HG03159 (cell line): Measurements from ENCODE around the gene NAALADL2.
"Not testable (repeated sequence)": the region's sequence is repeated elsewhere in the genome, so short reads cannot be mapped to it uniquely, and the experiment has no call there.

Experiments used
- ATAC-seq: cut with Tn5 transposase; IDR thresholded peaks from one replicate; pipeline ENCODE4 v1.9.1; 2021; ENCODE audit warnings: mild to moderate bottlenecking, moderate library complexity; ENCODE audit not compliant: unreplicated experiment

Gene NAALADL2

DNA sequence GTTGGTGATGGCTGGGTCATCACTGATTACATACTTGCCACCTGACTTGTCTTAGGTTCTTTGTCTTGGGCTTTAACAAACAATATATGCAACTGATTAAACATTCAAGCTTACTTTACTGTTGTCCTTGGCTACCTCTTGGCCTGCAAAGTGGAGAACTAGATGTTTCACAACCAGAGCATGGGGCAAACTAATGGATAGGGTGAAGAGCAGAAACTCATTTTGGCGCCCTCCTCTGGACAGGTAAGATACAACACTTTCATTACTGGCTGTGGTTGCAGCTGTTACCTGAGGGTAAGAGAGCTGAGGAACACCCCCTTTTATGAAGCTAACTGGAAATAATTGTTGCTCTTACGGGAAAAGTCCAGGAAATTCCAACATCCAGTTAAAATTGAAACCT is 262.1 kb downstream of the NAALADL2 start:
- no peak for ATAC-seq

DNA sequence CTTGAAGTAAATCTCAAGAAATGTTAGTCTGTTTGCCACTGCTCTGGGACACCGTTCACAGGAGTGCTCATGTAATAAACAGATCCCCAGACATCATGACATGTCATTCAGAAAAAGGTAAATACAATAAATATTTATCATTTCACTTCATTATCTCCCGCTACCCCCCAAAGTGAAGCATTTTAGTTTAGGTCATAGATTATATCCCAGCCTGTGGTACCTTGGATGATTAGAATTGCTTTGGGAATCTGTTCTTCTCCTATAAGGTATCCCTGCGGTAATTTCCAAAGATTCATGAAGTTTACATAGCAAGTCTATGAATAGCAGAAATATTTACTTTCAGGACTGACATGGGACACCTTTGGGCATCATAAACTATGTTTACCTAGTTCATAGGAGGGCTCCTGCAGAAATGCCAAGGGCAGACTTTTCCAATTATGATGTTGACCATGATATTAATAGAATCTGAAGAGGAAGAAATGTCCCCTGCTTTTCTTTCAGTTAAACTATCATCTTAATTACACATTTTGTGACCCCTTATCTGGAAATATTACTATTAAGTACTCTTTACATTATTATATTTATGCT is 268.0 kb downstream of the NAALADL2 start:
- ATAC-seq: no peak

GRCh38 chr3:175129126-175129525 is 270.0 kb downstream of the NAALADL2 start:
- no peak for ATAC-seq

GRCh38 chr3:175129571-175129970 is 270.4 kb downstream of the NAALADL2 start:
- ATAC-seq: no peak

DNA sequence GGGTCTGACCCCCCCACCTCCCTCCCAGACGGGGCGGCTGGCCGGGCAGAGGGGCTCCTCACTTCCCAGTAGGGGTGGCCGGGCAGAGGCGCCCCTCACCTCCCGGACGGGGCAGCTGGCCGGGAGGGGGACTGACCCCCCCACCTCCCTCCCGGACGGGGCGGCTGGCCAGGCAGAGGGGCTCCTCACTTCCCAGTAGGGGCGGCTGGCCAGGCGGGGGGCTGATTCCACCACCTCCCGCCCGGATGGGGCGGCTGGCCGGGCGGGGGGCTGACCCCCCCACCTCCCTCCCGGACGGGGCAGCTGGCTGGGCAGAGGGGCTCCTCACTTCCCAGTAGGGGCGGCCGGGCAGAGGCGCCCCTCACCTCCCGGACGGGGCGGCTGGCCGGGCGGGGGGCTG is 272.7 kb downstream of the NAALADL2 start:
- not testable (repeated sequence) for ATAC-seq

DNA sequence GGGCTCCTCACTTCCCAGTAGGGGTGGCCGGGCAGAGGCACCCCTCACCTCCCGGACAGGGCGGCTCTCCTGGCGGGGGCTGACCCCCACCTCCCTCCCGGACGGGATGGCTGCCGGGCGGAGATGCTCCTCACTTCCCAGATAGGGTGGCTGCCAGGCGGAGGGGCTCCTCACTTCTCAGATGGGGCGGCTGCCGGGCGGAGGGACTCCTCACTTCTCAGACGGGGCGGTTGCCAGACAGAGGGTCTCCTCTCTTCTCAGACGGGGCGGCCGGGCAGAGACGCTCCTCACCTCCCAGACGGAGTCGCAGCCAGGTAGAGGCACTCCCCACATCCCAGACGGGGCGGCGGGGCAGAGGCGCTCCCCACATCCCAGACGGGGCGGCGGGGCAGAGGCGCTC is 273.6 kb downstream of the NAALADL2 start:
- not testable (repeated sequence) for ATAC-seq

DNA sequence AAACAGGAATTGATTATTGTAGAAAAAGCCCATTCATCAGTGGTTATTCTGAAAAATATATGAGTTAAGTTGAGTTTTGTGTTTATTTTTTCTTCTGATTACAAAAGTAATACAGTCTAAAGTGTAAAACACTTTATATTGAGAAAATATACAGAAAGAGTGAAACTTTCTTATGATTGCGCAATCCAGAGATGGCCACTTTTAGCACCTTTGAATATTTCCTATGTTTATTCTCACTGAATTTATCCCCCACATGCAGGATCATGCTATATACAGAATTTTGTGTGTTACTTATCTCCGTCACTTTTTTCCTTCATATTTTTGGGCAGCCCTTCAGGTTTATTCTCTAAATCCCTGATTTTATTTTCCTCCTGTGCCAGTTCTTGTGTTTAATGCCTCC is 285.2 kb downstream of the NAALADL2 start:
- no peak for ATAC-seq

- ATAC-seq: no peak
Observed at GRCh38 chr3:175146258-175146657, 287.1 kb downstream of the NAALADL2 start.

GRCh38 chr3:175149675-175150074 is 290.5 kb downstream of the NAALADL2 start:
- ATAC-seq: peak; percentile 96

DNA sequence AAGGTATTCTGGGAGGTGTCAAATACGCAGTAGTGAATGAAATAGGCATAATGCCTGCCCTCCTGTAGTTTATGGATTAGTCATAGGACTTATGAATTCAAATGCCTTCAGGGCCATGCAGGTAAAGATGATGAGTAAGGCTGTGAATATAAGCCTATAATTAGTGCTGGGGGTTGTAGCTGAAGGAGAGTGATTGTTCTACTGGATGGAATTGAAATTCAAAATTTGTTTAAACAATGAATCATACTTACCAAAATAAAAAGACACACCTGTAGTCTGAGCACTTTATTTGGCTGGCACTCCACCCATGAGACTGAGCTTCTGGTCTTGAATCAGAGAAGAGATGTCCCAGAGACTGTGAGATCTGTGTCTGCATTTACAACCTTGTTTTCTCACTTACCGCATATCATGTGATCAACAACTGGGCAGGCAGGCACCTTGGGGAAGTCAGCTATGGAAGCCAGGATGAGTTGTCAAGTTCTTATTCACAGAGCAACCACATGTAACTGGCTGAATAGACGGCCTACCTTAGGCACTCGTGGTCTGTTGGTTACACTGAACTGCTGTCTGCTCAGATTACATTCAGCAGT is 291.8 kb downstream of the NAALADL2 start:
- no peak for ATAC-seq

- no peak for ATAC-seq
Observed at GRCh38 chr3:175153595-175153994, 294.5 kb downstream of the NAALADL2 start.

DNA sequence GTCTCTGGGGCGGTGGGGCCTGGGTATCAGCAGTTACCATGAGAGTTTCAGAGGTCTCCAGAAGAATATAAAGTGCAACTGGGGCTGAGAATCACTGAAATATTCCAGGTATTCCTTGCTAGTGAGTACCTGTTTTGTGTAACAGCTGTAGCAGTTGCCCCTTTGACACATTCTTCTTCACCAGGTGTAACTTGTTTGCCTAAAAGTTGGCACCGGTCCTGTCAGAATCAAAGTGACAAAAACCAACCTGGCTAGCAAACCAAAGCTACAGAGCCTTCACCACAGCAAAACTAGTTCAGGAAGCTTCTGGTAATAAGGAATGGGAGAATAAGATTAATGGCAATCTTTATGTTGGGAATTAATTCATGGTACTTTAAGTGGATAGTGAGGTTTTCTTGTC is 296.0 kb downstream of the NAALADL2 start:
- ATAC-seq: no peak

DNA sequence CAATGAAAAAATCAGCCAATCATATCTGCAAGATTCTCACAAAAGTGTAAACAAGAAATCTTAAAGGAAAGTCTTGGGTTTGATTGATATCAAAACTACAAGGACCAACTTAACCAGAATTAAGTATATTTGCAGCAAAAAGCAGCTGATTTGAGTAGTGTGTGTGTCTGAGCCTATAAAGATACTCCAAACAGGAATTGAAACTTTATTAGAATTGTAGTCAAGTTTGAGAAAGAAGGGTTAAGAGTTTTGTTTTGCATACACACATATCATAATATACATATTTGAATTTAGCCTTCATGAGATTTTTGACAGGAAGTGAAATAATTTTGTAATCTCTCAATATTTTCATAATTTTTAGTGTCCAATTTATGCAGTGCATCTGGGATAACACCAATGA is 300.1 kb downstream of the NAALADL2 start:
- no peak for ATAC-seq

DNA sequence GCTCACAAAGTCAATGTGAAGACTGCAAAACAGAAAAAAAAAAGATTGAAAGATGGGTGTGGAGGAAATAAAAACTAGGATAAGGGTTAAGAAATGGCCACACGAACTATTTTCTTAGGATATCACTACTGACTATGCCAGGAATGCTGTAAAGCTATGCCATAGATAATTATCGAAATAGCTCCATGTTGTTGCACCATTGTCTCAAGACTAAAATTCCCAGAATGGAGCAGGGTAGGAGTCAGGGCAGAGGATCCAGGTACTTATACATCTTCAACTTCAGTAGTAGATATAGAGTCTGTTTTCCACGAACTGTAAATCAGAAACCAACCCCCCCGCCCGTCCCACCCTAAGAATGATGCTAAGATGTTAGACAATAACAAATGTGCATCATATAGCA is 302.2 kb downstream of the NAALADL2 start:
- ATAC-seq: no peak

GRCh38 chr3:175163686-175164085 is 304.6 kb downstream of the NAALADL2 start:
- no peak for ATAC-seq

DNA sequence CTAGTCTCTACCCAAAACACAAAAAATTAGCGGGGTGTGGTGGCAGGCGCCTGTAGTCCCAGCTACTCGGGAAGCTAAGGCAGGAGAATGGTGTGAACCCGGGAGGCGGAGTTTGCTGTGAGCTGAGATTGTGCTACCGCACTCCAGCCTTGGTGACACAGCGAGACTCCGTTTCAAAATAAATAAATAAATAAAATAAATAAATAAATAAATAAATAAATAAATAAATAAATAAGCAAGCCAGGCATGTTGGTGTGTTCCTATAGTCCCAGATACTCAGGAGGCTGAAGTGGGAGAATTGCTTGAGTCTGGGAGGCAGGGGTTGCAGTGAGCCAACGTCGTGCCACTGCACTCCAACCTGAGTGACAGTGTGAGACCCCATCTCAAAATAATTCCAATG is 314.0 kb downstream of the NAALADL2 start:
- not testable (repeated sequence) for ATAC-seq

DNA sequence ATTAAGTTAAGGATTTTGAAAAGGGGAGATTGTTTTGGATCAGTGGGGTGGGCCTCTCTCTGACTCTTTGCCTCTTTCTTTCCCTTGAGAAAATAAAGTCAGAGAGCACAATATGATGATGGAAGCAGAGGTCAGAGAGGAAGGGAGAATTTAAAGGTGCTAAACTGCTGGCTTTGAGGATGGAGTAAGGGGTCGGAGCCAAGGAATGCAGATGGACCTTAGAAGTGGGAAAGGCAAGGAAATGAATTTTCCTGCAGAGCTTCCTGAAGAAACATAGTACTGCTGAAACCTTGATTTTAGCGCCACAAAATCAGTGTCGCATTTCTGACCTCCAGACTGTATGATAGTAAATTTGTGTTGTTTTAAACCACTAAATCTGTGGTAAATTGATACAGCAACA is 317.4 kb downstream of the NAALADL2 start:
- no peak for ATAC-seq

- ATAC-seq: no peak
Observed at GRCh38 chr3:175179055-175179454, 319.9 kb downstream of the NAALADL2 start.

DNA sequence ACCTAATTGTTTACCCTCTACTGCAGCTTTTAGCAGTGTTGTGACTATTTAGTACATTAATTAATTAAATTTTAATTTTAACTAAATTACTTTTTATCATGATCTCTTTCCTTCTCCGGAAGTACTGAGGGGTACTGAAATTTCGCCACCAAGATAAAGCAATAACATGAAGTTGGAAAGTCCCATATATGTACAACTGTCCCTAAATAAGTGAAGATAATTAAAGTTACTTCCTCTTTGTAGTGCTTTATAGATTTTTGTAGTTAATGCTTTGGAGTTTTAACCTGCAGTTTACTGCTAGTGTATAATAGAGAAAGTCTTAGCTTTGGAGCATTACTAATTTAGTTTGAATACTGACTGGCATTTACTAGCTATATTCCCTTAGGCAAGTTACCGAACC is 325.3 kb downstream of the NAALADL2 start:
- ATAC-seq: no peak

DNA sequence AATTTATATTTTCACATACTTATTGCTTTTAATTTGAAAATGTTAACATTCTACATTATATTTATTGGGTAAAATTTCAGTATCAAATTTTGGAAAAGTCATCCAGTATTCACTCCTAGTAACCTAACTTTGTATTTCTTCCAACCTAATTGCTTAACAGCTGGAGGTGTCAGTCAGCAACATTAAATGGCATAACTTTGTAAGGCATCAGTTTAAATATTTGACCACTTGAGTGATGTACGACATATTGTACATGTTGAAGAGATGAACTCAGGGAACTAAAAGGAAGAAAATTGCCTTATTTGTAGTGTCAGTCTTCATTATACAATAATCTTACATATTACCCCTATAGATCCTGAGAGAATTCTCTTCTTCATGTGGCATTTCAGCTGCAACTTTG is 326.8 kb downstream of the NAALADL2 start:
- no peak for ATAC-seq

DNA sequence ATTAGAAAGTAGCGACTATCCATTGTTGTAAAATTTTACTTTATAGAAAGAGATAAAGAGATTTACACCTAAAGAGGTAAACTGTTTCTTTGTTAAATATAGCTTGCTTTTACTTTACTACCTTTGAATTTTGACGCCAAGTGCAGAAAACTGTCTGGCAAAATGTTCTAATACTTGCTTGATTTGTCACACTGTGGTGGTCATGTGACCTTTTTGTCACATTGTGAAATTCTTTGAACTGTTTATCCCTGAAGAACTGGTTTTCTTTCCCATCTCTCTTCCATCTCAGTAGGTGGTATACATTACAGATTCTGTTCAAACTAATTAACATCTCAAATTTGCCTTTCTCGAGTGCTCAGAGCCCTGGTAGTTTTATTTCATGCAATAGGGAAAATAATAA is 327.4 kb downstream of the NAALADL2 start:
- ATAC-seq: no peak

DNA sequence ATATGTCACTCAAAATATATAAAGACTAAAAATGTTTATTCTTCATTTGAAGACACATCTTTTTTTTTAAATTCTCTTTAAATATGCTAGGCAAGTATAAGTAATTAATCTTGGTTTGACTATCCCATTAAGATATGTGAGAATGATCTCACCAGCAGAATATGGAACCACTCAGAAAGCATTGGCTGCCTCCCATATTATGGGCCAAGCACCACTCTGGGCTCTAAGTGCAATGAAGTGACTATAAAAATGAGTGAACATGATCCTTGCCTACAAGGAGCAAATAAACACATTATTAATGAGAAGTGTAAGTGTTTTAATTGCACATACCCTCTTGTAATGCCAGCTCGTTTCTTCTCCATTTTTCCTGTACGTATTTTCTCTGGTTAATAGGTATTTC is 328.5 kb downstream of the NAALADL2 start:
- no peak for ATAC-seq

DNA sequence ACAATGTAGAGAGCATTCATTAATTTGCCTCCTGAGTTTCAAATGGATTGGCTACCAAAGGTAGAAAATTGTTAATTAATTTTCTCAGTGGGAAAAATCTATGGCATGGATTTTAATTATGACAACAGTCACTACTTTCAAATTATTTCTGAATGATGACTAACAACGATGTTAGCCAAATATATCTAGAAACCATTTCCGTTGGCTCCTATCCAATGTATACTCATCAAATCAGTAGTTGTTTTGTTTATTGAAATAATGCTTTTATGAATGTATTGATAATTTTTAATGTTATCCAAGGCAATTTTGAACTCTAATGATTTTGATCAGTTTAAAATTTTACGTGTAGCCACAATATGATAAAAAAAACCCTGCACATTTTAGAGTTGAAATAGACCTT is 333.4 kb downstream of the NAALADL2 start:
- ATAC-seq: no peak
